Measurements from ENCODE around the gene CCDC33. TPM values are rescaled to one million over a fixed set of nuclear protein-coding genes. Genes with fewer than 3 reads are reported as not detected.
A peak's percentile ranks its signal among the peaks of the same experiment; 100 is the strongest.

The CCDC33 gene
- total RNA-seq, 1 donor from 2014 or later = 0.41 TPM

DNA sequence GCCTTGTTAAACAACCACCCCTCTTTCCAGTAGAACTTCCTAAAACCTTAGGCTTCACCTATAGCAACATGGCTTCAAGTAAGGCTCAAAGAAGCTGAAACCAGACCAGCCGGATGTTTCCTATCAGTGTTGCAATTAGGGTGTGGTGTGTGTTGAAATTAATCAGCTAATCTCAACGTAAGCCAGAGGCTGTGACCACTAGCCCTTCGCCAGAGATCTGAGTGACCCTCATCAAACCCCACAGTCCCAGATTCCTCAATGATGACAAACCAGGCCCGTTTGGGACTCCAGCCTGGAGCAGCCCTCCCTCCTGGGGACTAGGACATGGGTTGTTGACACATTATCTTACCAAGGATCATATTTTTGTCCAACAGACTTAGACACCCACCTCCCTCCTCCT lies 104.0 kb downstream of the CCDC33 start:
- Histone ChIP-seq H3K4me1 (ENCODE audit: insufficient read depth, low read length) (peaks cover 19% of the 10 kb centered on the region), H3K36me3 (ENCODE audit: insufficient read depth, low read length) (no peaks in the 10 kb centered on the region), H3K9ac (ENCODE audit: low read length) (no peak overlapping the region), H3K9me3 (ENCODE audit: insufficient read depth, low read depth, low read length) (no peaks in the 10 kb centered on the region), H3K27ac (ENCODE audit: low read depth, low read length) (no peak overlapping the region), H3K4me2 (ENCODE audit: low read length) (no peak overlapping the region), H2AFZ (ENCODE audit: low read depth, low read length) (no peak overlapping the region), H3K79me2 (ENCODE audit: insufficient read depth, low read length) (no peaks in the 10 kb centered on the region), H3K4me3 (ENCODE audit: insufficient read depth, low read depth, low read length) (no peak overlapping the region), H4K20me1 (ENCODE audit: insufficient read depth, low read length) (no peaks in the 10 kb centered on the region), H3K27me3 (ENCODE audit: insufficient read depth, low read length) (no peaks in the 10 kb centered on the region)
- H3K27me3 Mint-ChIP-seq (ENCODE audit: low read depth, unreplicated experiment) = peaks cover 22% of the 10 kb centered on the region
- peaks cover 11% of the 10 kb centered on the region for H3K4me1 Mint-ChIP-seq (ENCODE audit: low read depth, unreplicated experiment)
- H3K4me3 Mint-ChIP-seq (ENCODE audit: unreplicated experiment) = no peak overlapping the region
- peaks cover 6% of the 10 kb centered on the region for H3K9me3 Mint-ChIP-seq (ENCODE audit: unreplicated experiment)
- no peak overlapping the region for H3K27ac Mint-ChIP-seq (ENCODE audit: unreplicated experiment)
- FAIRE-seq (peak; percentile 47), DNase-seq (ENCODE audit: low read depth) (no peak)
- no peaks in the 10 kb centered on the region for H3K36me3 Mint-ChIP-seq (ENCODE audit: low read depth, unreplicated experiment)
- TF ChIP-seq, protein P1, sequence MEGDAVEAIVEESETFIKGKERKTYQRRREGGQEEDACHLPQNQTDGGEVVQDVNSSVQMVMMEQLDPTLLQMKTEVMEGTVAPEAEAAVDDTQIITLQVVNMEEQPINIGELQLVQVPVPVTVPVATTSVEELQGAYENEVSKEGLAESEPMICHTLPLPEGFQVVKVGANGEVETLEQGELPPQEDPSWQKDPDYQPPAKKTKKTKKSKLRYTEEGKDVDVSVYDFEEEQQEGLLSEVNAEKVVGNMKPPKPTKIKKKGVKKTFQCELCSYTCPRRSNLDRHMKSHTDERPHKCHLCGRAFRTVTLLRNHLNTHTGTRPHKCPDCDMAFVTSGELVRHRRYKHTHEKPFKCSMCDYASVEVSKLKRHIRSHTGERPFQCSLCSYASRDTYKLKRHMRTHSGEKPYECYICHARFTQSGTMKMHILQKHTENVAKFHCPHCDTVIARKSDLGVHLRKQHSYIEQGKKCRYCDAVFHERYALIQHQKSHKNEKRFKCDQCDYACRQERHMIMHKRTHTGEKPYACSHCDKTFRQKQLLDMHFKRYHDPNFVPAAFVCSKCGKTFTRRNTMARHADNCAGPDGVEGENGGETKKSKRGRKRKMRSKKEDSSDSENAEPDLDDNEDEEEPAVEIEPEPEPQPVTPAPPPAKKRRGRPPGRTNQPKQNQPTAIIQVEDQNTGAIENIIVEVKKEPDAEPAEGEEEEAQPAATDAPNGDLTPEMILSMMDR (IDR thresholded peaks at IDR 0.05; ENCODE audit: insufficient read depth, low read depth, low read length) = no peak
- no peak for TF ChIP-seq EZH2 (IDR thresholded peaks at IDR 0.05; ENCODE audit: insufficient read depth, low read length)

DNA sequence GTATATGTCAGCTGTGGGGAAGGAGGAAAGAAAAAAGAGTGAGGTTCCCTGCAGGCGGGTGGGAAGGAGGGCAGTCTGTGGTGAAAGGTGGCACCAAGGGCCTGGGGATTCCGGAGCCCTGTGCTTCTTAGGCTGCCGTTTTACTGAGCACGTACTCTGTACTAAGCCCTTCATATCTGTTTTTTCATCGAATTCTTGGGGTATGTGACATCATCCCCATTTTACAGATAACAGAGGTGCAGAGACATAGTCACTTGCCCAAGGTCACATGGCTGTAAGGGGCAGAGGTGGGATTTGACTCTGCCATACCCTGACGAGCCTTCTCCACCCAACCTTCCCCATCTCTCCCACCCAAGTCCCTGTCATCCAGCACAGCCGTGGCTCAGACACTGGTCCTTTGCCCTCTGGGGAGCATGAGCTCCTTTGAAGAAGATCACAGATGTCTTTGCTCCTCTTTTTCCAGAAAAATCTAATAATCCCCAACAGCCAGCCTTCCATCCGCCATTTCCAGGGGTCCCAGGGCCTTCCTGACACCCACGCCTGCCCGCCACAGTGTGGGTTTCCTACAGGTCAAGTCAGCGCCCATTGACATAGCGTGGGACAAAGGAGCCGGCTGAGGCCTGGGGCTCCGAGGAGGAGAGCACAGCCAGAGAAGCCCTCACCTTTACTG lies 107.1 kb downstream of the CCDC33 start:
- DNase-seq (ENCODE audit: low read depth) = no peak

DNA sequence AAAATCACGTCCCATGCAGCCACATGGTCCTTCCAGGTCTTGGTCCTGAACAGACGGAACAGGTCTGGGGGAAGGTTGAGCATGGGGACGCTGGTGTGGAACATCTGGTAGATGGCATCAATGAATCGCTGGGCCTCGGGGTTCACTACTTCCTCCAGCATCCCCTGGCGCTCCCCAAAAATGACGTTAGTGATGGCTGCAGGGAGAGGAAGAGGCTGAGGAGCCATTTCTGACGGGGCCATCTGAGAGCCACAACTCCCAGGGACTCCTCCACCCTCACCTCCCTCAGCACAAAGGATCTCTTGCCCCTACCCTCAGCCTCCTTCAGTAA lies 107.6 kb downstream of the CCDC33 start:
- H3K27me3 ChIP-seq (ENCODE audit: insufficient read depth, low read length) = no peaks in the 10 kb centered on the region
- Mint-ChIP-seq H3K9me3 (ENCODE audit: unreplicated experiment) (peaks cover 3% of the 10 kb centered on the region), H3K27me3 (ENCODE audit: low read depth, unreplicated experiment) (peaks cover 16% of the 10 kb centered on the region), H3K4me3 (ENCODE audit: unreplicated experiment) (no peak overlapping the region), H3K4me1 (ENCODE audit: low read depth, unreplicated experiment) (peaks cover 15% of the 10 kb centered on the region), H3K36me3 (ENCODE audit: low read depth, unreplicated experiment) (no peaks in the 10 kb centered on the region), H3K27ac (ENCODE audit: unreplicated experiment) (no peak overlapping the region)
- no peaks in the 10 kb centered on the region for H3K36me3 ChIP-seq (ENCODE audit: insufficient read depth, low read length)
- DNase-seq (ENCODE audit: low read depth) (no peak), FAIRE-seq (no peak)
- H3K27ac ChIP-seq (ENCODE audit: low read depth, low read length) = no peak overlapping the region
- no peak for TF ChIP-seq EZH2 (IDR thresholded peaks at IDR 0.05; ENCODE audit: insufficient read depth, low read length)
- TF ChIP-seq, protein P1 (IDR thresholded peaks at IDR 0.05; ENCODE audit: insufficient read depth, low read depth, low read length) = no peak
- H4K20me1 ChIP-seq (ENCODE audit: insufficient read depth, low read length) = no peaks in the 10 kb centered on the region
- no peak overlapping the region for H3K4me3 ChIP-seq (ENCODE audit: insufficient read depth, low read depth, low read length)
- no peaks in the 10 kb centered on the region for H3K9me3 ChIP-seq (ENCODE audit: insufficient read depth, low read depth, low read length)
- H2AFZ ChIP-seq (ENCODE audit: low read depth, low read length) = no peak overlapping the region
- H3K4me1 ChIP-seq (ENCODE audit: insufficient read depth, low read length) = peaks cover 20% of the 10 kb centered on the region
- H3K9ac ChIP-seq (ENCODE audit: low read length) = no peak overlapping the region
- H3K79me2 ChIP-seq (ENCODE audit: insufficient read depth, low read length) = no peaks in the 10 kb centered on the region
- no peak overlapping the region for H3K4me2 ChIP-seq (ENCODE audit: low read length)

More for the DNA sequence above, 107.1 kb downstream of the CCDC33 start:
- Mint-ChIP-seq H3K36me3 (ENCODE audit: low read depth, unreplicated experiment) (no peaks in the 10 kb centered on the region), H3K27me3 (ENCODE audit: low read depth, unreplicated experiment) (peaks cover 18% of the 10 kb centered on the region), H3K4me3 (ENCODE audit: unreplicated experiment) (no peak overlapping the region), H3K9me3 (ENCODE audit: unreplicated experiment) (peaks cover 6% of the 10 kb centered on the region), H3K4me1 (ENCODE audit: low read depth, unreplicated experiment) (peaks cover 15% of the 10 kb centered on the region), H3K27ac (ENCODE audit: unreplicated experiment) (peak overlapping the region; percentile 7)
- H3K4me3 ChIP-seq (ENCODE audit: insufficient read depth, low read depth, low read length) = no peak overlapping the region
- H3K4me2 ChIP-seq (ENCODE audit: low read length) = no peak overlapping the region
- H3K36me3 ChIP-seq (ENCODE audit: insufficient read depth, low read length) = no peaks in the 10 kb centered on the region
- H3K27ac ChIP-seq (ENCODE audit: low read depth, low read length) = no peak overlapping the region
- H2AFZ ChIP-seq (ENCODE audit: low read depth, low read length) = no peak overlapping the region
- H4K20me1 ChIP-seq (ENCODE audit: insufficient read depth, low read length) = no peaks in the 10 kb centered on the region
- no peak for TF ChIP-seq EZH2 (IDR thresholded peaks at IDR 0.05; ENCODE audit: insufficient read depth, low read length)
- TF ChIP-seq, protein P1 (IDR thresholded peaks at IDR 0.05; ENCODE audit: insufficient read depth, low read depth, low read length) = no peak
- H3K79me2 ChIP-seq (ENCODE audit: insufficient read depth, low read length) = no peaks in the 10 kb centered on the region
- FAIRE-seq = no peak
- peaks cover 20% of the 10 kb centered on the region for H3K4me1 ChIP-seq (ENCODE audit: insufficient read depth, low read length)
- no peaks in the 10 kb centered on the region for H3K27me3 ChIP-seq (ENCODE audit: insufficient read depth, low read length)
- no peak overlapping the region for H3K9ac ChIP-seq (ENCODE audit: low read length)
- H3K9me3 ChIP-seq (ENCODE audit: insufficient read depth, low read depth, low read length) = no peaks in the 10 kb centered on the region
